Fibroblast of lung (primary cell): ENCODE measurements around the gene RRAS2.
"Not testable (repeated sequence)": the region's sequence is repeated elsewhere in the genome, so short reads cannot be mapped to it uniquely, and the experiment has no call there.

Experiments
- EZH2 ChIP-seq: IDR thresholded peaks from 2 replicates; pipeline ENCODE4 v1.5.1; 2012; ENCODE audit warnings: low read length, control low read depth, mild to moderate bottlenecking; ENCODE audit errors: missing control alignments
- TF ChIP-seq, protein P1 (sequence below), 2 donors: IDR thresholded peaks in 1 of 2; conservative IDR thresholded peaks in 1 of 2; 1 replicate in 1 of 2; 2 replicates in 1 of 2; pipeline ENCODE4 v1.5.1; 2011 to 2012; ENCODE audit warnings: low read length in 2 of 2, control low read depth in 1 of 2, inconsistent platforms in 1 of 2, low read depth in 1 of 2, mild to moderate bottlenecking in 1 of 2

- TF ChIP-seq, protein P1, sequence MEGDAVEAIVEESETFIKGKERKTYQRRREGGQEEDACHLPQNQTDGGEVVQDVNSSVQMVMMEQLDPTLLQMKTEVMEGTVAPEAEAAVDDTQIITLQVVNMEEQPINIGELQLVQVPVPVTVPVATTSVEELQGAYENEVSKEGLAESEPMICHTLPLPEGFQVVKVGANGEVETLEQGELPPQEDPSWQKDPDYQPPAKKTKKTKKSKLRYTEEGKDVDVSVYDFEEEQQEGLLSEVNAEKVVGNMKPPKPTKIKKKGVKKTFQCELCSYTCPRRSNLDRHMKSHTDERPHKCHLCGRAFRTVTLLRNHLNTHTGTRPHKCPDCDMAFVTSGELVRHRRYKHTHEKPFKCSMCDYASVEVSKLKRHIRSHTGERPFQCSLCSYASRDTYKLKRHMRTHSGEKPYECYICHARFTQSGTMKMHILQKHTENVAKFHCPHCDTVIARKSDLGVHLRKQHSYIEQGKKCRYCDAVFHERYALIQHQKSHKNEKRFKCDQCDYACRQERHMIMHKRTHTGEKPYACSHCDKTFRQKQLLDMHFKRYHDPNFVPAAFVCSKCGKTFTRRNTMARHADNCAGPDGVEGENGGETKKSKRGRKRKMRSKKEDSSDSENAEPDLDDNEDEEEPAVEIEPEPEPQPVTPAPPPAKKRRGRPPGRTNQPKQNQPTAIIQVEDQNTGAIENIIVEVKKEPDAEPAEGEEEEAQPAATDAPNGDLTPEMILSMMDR (conservative IDR thresholded peaks at IDR 0.05 in 1 of 2, IDR thresholded peaks at IDR 0.05 in 1 of 2; ENCODE audit: low read depth in 1 of 2, low read length in 2 of 2), result not testable (repeated sequence)
- TF ChIP-seq EZH2, result not testable (repeated sequence)
These were observed 14.0 kb downstream of the RRAS2 start for GRCh38 chr11:14345016-14345415.
